ENCODE data around the gene ZNF565. TPM values are rescaled to one million over a fixed set of nuclear protein-coding genes. Genes with fewer than 3 reads are reported as not detected.
"Not testable (repeated sequence)": the region's sequence is repeated elsewhere in the genome, so short reads cannot be mapped to it uniquely, and the experiment has no call there.

ZNF565 gene
- polyA plus RNA-seq (2014; cell fraction: cytosol; rRNA removed), result 3.4 and 5.0 TPM in 2 replicates
- 2.6 and 3.3 TPM in 2 replicates for polyA plus RNA-seq (2014; cell fraction: nucleus; rRNA removed)

GRCh38 chr19:36214386-36215275, at the start of gene ZNF565, which contains the start of gene ZNF146:
Gene ZNF565, minus strand, starts transcription at chr19:36214665. Its CDS starts 12,680 bp downstream, at chr19:36201985.
Gene ZNF146, plus strand, starts transcription at chr19:36215106. Its CDS starts 21,335 bp downstream, at chr19:36236441.
- DNase-seq (ENCODE audit: low spot score), result peak; percentile 98

GRCh38 chr19:36259211-36259610, 44.7 kb upstream of the ZNF565 start:
- DNase-seq (ENCODE audit: low spot score), result no peak

- DNase-seq (ENCODE audit: low spot score), result no peak
These were observed 43.8 kb upstream of the ZNF565 start for GRCh38 chr19:36258028-36258875.

GRCh38 chr19:36257520-36257876, 43.0 kb upstream of the ZNF565 start:
- DNase-seq (ENCODE audit: low spot score), result no peak

- DNase-seq (ENCODE audit: low spot score), result no peak
These were observed 42.5 kb upstream of the ZNF565 start for GRCh38 chr19:36256853-36257519.

- DNase-seq (ENCODE audit: low spot score), result no peak
These were observed 41.6 kb upstream of the ZNF565 start for GRCh38 chr19:36256064-36256463.

GRCh38 chr19:36255316-36255715, 40.9 kb upstream of the ZNF565 start:
- DNase-seq (ENCODE audit: low spot score), result no peak

GRCh38 chr19:36254848-36255247, 40.4 kb upstream of the ZNF565 start:
- no peak for DNase-seq (ENCODE audit: low spot score)

GRCh38 chr19:36252047-36252446, 37.6 kb upstream of the ZNF565 start:
- DNase-seq (ENCODE audit: low spot score), result no peak

- peak; percentile 57 for DNase-seq (ENCODE audit: low spot score)
These were observed 31.6 kb upstream of the ZNF565 start for GRCh38 chr19:36246006-36246481.

- DNase-seq (ENCODE audit: low spot score), result peak; percentile 83
These were observed 30.9 kb upstream of the ZNF565 start for GRCh38 chr19:36245210-36246005.

GRCh38 chr19:36244066-36244465, 29.6 kb upstream of the ZNF565 start:
- DNase-seq (ENCODE audit: low spot score), result no peak

GRCh38 chr19:36236946-36237310, 22.5 kb upstream of the ZNF565 start:
- no peak for DNase-seq (ENCODE audit: low spot score)

GRCh38 chr19:36236304-36236945, 22.0 kb upstream of the ZNF565 start:
- DNase-seq (ENCODE audit: low spot score), result no peak

GRCh38 chr19:36233626-36234025, 19.2 kb upstream of the ZNF565 start:
- DNase-seq (ENCODE audit: low spot score), result not testable (repeated sequence)

- no peak for DNase-seq (ENCODE audit: low spot score)
These were observed 10.9 kb upstream of the ZNF565 start for GRCh38 chr19:36225219-36225892.

- no peak for DNase-seq (ENCODE audit: low spot score)
These were observed 8.0 kb upstream of the ZNF565 start for GRCh38 chr19:36222503-36222902.

- no peak for DNase-seq (ENCODE audit: low spot score)
These were observed 7.0 kb upstream of the ZNF565 start for GRCh38 chr19:36221474-36221873.

- DNase-seq (ENCODE audit: low spot score), result peak; percentile 9
These were observed 1.0 kb upstream of the ZNF565 start for GRCh38 chr19:36215276-36216123.
